HG02642 (cell line): ENCODE data around the gene SERHL2.
A peak's percentile ranks its signal among the peaks of the same experiment; 100 is the strongest.
"Not testable (repeated sequence)": the region's sequence is repeated elsewhere in the genome, so short reads cannot be mapped to it uniquely, and the experiment has no call there.

ENCODE experiments used
- ATAC-seq: cut with Tn5 transposase; IDR thresholded peaks from one replicate; pipeline ENCODE4 v1.9.1; 2021; ENCODE audit warnings: mild to moderate bottlenecking; ENCODE audit not compliant: unreplicated experiment, poor library complexity

SERHL2 gene

GRCh38 chr22:42535082-42535731 lies 18.5 kb upstream of the SERHL2 start:
- ATAC-seq = not testable (repeated sequence)

GRCh38 chr22:42536166-42536565 lies 17.6 kb upstream of the SERHL2 start:
- no peak for ATAC-seq

GRCh38 chr22:42536634-42537033 lies 17.1 kb upstream of the SERHL2 start:
- ATAC-seq = not testable (repeated sequence)

GRCh38 chr22:42537199-42537831 lies 16.4 kb upstream of the SERHL2 start:
- ATAC-seq = peak; percentile 43

GRCh38 chr22:42539236-42539771 lies 14.5 kb upstream of the SERHL2 start:
- ATAC-seq = peak; percentile 54

GRCh38 chr22:42544686-42545085 lies 9.1 kb upstream of the SERHL2 start:
- ATAC-seq = no peak

- no peak for ATAC-seq
Observed at GRCh38 chr22:42547562-42547961, 6.2 kb upstream of the SERHL2 start.

- ATAC-seq = not testable (repeated sequence)
Observed at GRCh38 chr22:42548126-42548525, 5.6 kb upstream of the SERHL2 start.

- no peak for ATAC-seq
Observed at GRCh38 chr22:42548597-42549330, 5.0 kb upstream of the SERHL2 start.

- ATAC-seq = no peak
Observed at GRCh38 chr22:42549331-42550060, 4.3 kb upstream of the SERHL2 start.

- not testable (repeated sequence) for ATAC-seq
Observed at GRCh38 chr22:42552294-42552647, 1.5 kb upstream of the SERHL2 start.

- no peak for ATAC-seq
Observed at GRCh38 chr22:42560381-42560780, 6.6 kb downstream of the SERHL2 start.

GRCh38 chr22:42560781-42561180 lies 7.0 kb downstream of the SERHL2 start:
- ATAC-seq = no peak

GRCh38 chr22:42561856-42562255 lies 8.1 kb downstream of the SERHL2 start:
- ATAC-seq = no peak

- ATAC-seq = no peak
Observed at GRCh38 chr22:42562279-42562678, 8.5 kb downstream of the SERHL2 start.

GRCh38 chr22:42562684-42563083 lies 8.9 kb downstream of the SERHL2 start:
- ATAC-seq = no peak

GRCh38 chr22:42563943-42564342 lies 10.2 kb downstream of the SERHL2 start:
- not testable (repeated sequence) for ATAC-seq

GRCh38 chr22:42564699-42565098 lies 10.9 kb downstream of the SERHL2 start:
- no peak for ATAC-seq

- ATAC-seq = no peak
Observed at GRCh38 chr22:42565956-42566355, 12.2 kb downstream of the SERHL2 start.

GRCh38 chr22:42567950-42568349 lies 14.2 kb downstream of the SERHL2 start:
- not testable (repeated sequence) for ATAC-seq

- not testable (repeated sequence) for ATAC-seq
Observed at GRCh38 chr22:42570580-42570979, 16.8 kb downstream of the SERHL2 start.
